Endodermal cell (in vitro differentiated cells): ENCODE results near the gene STARD8. TPM values are rescaled to one million over a fixed set of nuclear protein-coding genes. Genes with fewer than 3 reads are reported as not detected.

Experiments used
- DNase-seq: peaks from one replicate; pipeline ENCODE4 v3.0.0-alpha.2; 2017
- H3K27ac ChIP-seq: 2 replicates; pipeline ENCODE4 v1.5.1; 2013; ENCODE audit warnings: mild to moderate bottlenecking, low read depth, low read length, moderate library complexity
- H3K27me3 ChIP-seq: 2 replicates; pipeline ENCODE4 v1.6.1; 2013; ENCODE audit warnings: mild to moderate bottlenecking, low read length, moderate library complexity; ENCODE audit not compliant: insufficient read depth, control insufficient read depth, poor library complexity, severe bottlenecking
- H3K36me3 ChIP-seq: 2 replicates; pipeline ENCODE4 v1.7.0; 2013; ENCODE audit warnings: mild to moderate bottlenecking, low read length, moderate library complexity; ENCODE audit not compliant: control insufficient read depth, insufficient read depth
- H3K4me1 ChIP-seq: one replicate; pipeline ENCODE4 v1.7.0; 2013; ENCODE audit warnings: low read length; ENCODE audit not compliant: control insufficient read depth, insufficient read depth
- H3K4me3 ChIP-seq: 2 replicates; pipeline ENCODE4 v1.5.1; 2013; ENCODE audit warnings: mild to moderate bottlenecking, low read length, moderate library complexity
- H3K9ac ChIP-seq: 2 replicates; pipeline ENCODE4 v1.6.1; 2013; ENCODE audit warnings: mild to moderate bottlenecking, low read length, moderate library complexity; ENCODE audit not compliant: poor library complexity, severe bottlenecking; ENCODE audit errors: extremely low read depth
- H3K9me3 ChIP-seq: 2 replicates; pipeline ENCODE4 v1.6.1; 2013; ENCODE audit warnings: mild to moderate bottlenecking, low read length, moderate library complexity; ENCODE audit not compliant: control insufficient read depth
- H3K27ac Mint-ChIP-seq: 2 replicates; pipeline ENCODE4 v1.8.0; 2020; ENCODE audit warnings: mixed read lengths
- H3K27me3 Mint-ChIP-seq: 2 replicates; pipeline ENCODE4 v1.8.0; 2021; ENCODE audit warnings: mild to moderate bottlenecking, mixed read lengths; ENCODE audit not compliant: insufficient read depth
- H3K36me3 Mint-ChIP-seq: 2 replicates; pipeline ENCODE4 v1.8.0; 2020; ENCODE audit warnings: low read depth, mixed read lengths
- H3K4me1 Mint-ChIP-seq: 2 replicates; pipeline ENCODE4 v1.8.0; 2020; ENCODE audit warnings: mixed read lengths
- H3K4me3 Mint-ChIP-seq: 2 replicates; pipeline ENCODE4 v1.8.0; 2020; ENCODE audit warnings: mild to moderate bottlenecking, moderate library complexity, mixed read lengths
- H3K9me3 Mint-ChIP-seq: 2 replicates; pipeline ENCODE4 v1.8.0; 2020; ENCODE audit warnings: mild to moderate bottlenecking, mixed read lengths
- CTCF ChIP-seq: fragments of 200-600 bp; sonication (generic); conservative IDR thresholded peaks from 2 replicates; pipeline ENCODE4 v1.5.0; 2021; ENCODE audit warnings: antibody characterized with exemption, mild to moderate bottlenecking
- WGBS, 2 experiments: methylation state at CpG; one replicate each; pipeline versions ENCODE4 v1.1.5 to v1.1.7; 2013; ENCODE audit warnings: missing lambda C conversion rate in 2 of 2, mixed read lengths in 1 of 2; ENCODE audit not compliant: insufficient coverage in 1 of 2, insufficient read length in 1 of 2; 5-methylcytosine and 5-hydroxymethylcytosine counted together
- total RNA-seq, 2 donors: library from RNA; stranded (reverse); fragmentation: NEBNext Ultra II Directional in 1 of 2; extraction: Animal tissue kit (Norgen Biotek cat#: 25700) in 1 of 2; gene quantifications; 2 replicates in 1 of 2; 3 replicates in 1 of 2; pipeline ENCODE4 v1.2.1, GENCODE V29; 2021

The STARD8 gene
- total RNA-seq, 2 donors from 2014 or later: 1.5 to 1.8 TPM

GRCh38 chrX:68724531-68725020, 77.1 kb downstream of the STARD8 start:
- no peak overlapping the region for H3K27ac Mint-ChIP-seq
- Histone ChIP-seq H3K36me3 (no peaks in the 10 kb centered on the region), H3K27ac (no peak overlapping the region), H3K4me3 (no peak overlapping the region), H3K4me1 (no peaks in the 10 kb centered on the region), H3K9ac (no peak overlapping the region), H3K27me3 (no peaks in the 10 kb centered on the region), H3K9me3 (no peaks in the 10 kb centered on the region)
- no peak for TF ChIP-seq CTCF
- H3K4me1 Mint-ChIP-seq: peaks cover 1% of the 10 kb centered on the region
- WGBS, 2 experiments: 93 to 100% methylated on average over 2 to 10 of the region's 10 CpGs
- no peak overlapping the region for H3K4me3 Mint-ChIP-seq
- H3K36me3 Mint-ChIP-seq: no peaks in the 10 kb centered on the region
- no peaks in the 10 kb centered on the region for H3K27me3 Mint-ChIP-seq
- no peak for DNase-seq
- H3K9me3 Mint-ChIP-seq: peaks cover 56% of the 10 kb centered on the region

GRCh38 chrX:68725756-68726365, 78.4 kb downstream of the STARD8 start:
- Histone ChIP-seq H3K27me3 (no peaks in the 10 kb centered on the region), H3K9ac (no peak overlapping the region), H3K27ac (no peak overlapping the region), H3K36me3 (no peaks in the 10 kb centered on the region), H3K4me3 (no peak overlapping the region), H3K9me3 (no peaks in the 10 kb centered on the region), H3K4me1 (no peaks in the 10 kb centered on the region)
- Mint-ChIP-seq H3K27me3 (no peaks in the 10 kb centered on the region), H3K4me3 (no peak overlapping the region), H3K27ac (no peak overlapping the region), H3K4me1 (no peaks in the 10 kb centered on the region), H3K36me3 (no peaks in the 10 kb centered on the region), H3K9me3 (peaks cover 49% of the 10 kb centered on the region)
- no peak for DNase-seq
- no peak for TF ChIP-seq CTCF
- 89% methylated on average over 2 of the region's 4 CpGs; no CpG with 5 or more reads in 1 of the 2 experiments for WGBS, 2 experiments

- peaks cover 44% of the 10 kb centered on the region for H3K9me3 Mint-ChIP-seq
- Histone ChIP-seq H3K27me3 (no peaks in the 10 kb centered on the region), H3K9me3 (no peaks in the 10 kb centered on the region), H3K4me1 (no peaks in the 10 kb centered on the region), H3K36me3 (no peaks in the 10 kb centered on the region), H3K27ac (no peak overlapping the region), H3K9ac (no peak overlapping the region), H3K4me3 (no peak overlapping the region)
- no peak overlapping the region for H3K4me3 Mint-ChIP-seq
- no peaks in the 10 kb centered on the region for H3K4me1 Mint-ChIP-seq
- no peaks in the 10 kb centered on the region for H3K27me3 Mint-ChIP-seq
- H3K36me3 Mint-ChIP-seq: no peaks in the 10 kb centered on the region
- TF ChIP-seq CTCF: no peak
- WGBS, 2 experiments: 91% methylated on average over 7 of the region's 7 CpGs; no CpG with 5 or more reads in 1 of the 2 experiments
- DNase-seq: no peak
- H3K27ac Mint-ChIP-seq: no peak overlapping the region
These were observed 78.9 kb downstream of the STARD8 start for GRCh38 chrX:68726366-68726765.
